K562 (cell line): ENCODE data around the gene SCYGR8. TPM values are rescaled to one million over a fixed set of nuclear protein-coding genes. Genes with fewer than 3 reads are reported as not detected.

Experiments
- ATAC-seq: fragments of 200-7000 bp; cut with Tn5 transposase; 3 replicates; pipeline ENCODE4 v1.9.1; 2020; ENCODE audit warnings: moderate library complexity
- BruUV-seq: library from RNA; stranded (reverse); fragments of 400-500 nt; replicated peaks from 2 replicates; lab custom pipeline; 2021; lab: Mats Ljungman, UMichigan
- CTCF ChIA-PET: fragments of 300-600 bp; formaldehyde crosslinking; extraction: SDS; loops from one replicate; lab custom pipeline; 2021; ENCODE audit warnings: low intra/inter-chr PET ratio; lab: Yijun Ruan, JAX
- POLR2A ChIA-PET: fragments of 300-600, 350-650 bp; sonication (Branson Sonifier 250); formaldehyde crosslinking; extraction: SDS; loops from one replicate; lab custom pipeline; 2021; ENCODE audit warnings: antibody characterized with exemption, inconsistent platforms; lab: Yijun Ruan, JAX
- DNase-seq, 4 experiments: peaks; one replicate each; pipeline versions ENCODE4 v3.0.0 to v3.0.0-alpha.2; 2011 to 2018; ENCODE audit warnings: low spot score in 3 of 4, mixed read lengths in 3 of 4; ENCODE audit errors: extremely low read depth in 1 of 4
- FAIRE-seq: peaks from 2 replicates; lab custom pipeline; 2011; peaks lifted over from hg19 to GRCh38; lab: Jason Lieb, UNC
- H2AFZ ChIP-seq: 2 replicates; pipeline ENCODE4 v1.6.0; 2011; ENCODE audit warnings: low read depth, low read length, control low read depth, inconsistent platforms
- H3K27ac ChIP-seq: fragments of 200-600 bp; 3 replicates; pipeline ENCODE4 v1.8.0; 2011; ENCODE audit warnings: low read depth, mild to moderate bottlenecking, control low read depth, inconsistent platforms, low read length, moderate library complexity, mixed read lengths; ENCODE audit errors: extremely low read depth
- H3K27me3 ChIP-seq, 2 experiments: fragments of 300-600 bp in 1 of 2; 2 replicates in 1 of 2; 3 replicates in 1 of 2; pipeline versions ENCODE4 v1.6.0 to v1.8.0; 2011; ENCODE audit warnings: inconsistent platforms in 2 of 2, low read length in 2 of 2, mild to moderate bottlenecking in 1 of 2, mixed read lengths in 1 of 2, moderate library complexity in 1 of 2; ENCODE audit not compliant: control insufficient read depth in 2 of 2, insufficient read depth in 2 of 2
- H3K36me3 ChIP-seq: fragments of 300-600 bp; 3 replicates; pipeline ENCODE4 v1.8.0; 2011; ENCODE audit warnings: mild to moderate bottlenecking, low read length, inconsistent platforms; ENCODE audit not compliant: control insufficient read depth, insufficient read depth
- H3K4me1 ChIP-seq, 2 experiments: fragments of 200-600 bp in 1 of 2; replicated peaks in 1 of 2; 2 replicates in 1 of 2; 3 replicates in 1 of 2; pipeline versions ENCODE4 v1.5.1 to v1.8.0; 2011; ENCODE audit warnings: inconsistent platforms in 2 of 2, low read length in 2 of 2, mild to moderate bottlenecking in 1 of 2, mixed read lengths in 1 of 2, moderate library complexity in 1 of 2; ENCODE audit not compliant: control insufficient read depth in 2 of 2, insufficient read depth in 2 of 2
- H3K4me2 ChIP-seq: 2 replicates; pipeline ENCODE4 v1.6.1; 2011; ENCODE audit warnings: low read length, control low read depth, inconsistent platforms, mixed read lengths; ENCODE audit not compliant: insufficient read depth
- H3K4me3 ChIP-seq: fragments of 200-600 bp; sonication (generic), shearing (Covaris generic); 2 replicates; pipeline ENCODE4 v1.5.1; 2016; ENCODE audit warnings: control low read depth, inconsistent platforms
- H3K79me2 ChIP-seq: fragments of 200-600 bp; 3 replicates; pipeline ENCODE4 v1.8.0; 2011; ENCODE audit warnings: low read length, inconsistent platforms; ENCODE audit not compliant: control insufficient read depth, insufficient read depth
- H3K9ac ChIP-seq, 2 experiments: 2 replicates each; pipeline versions ENCODE4 v1.6.0 to v1.6.1; 2011; ENCODE audit warnings: low read depth in 2 of 2, low read length in 2 of 2, control low read depth in 1 of 2, inconsistent platforms in 1 of 2, mild to moderate bottlenecking in 1 of 2, mixed read lengths in 1 of 2; ENCODE audit not compliant: insufficient read depth in 1 of 2
- H3K9me1 ChIP-seq: one replicate; pipeline ENCODE4 v1.6.0; 2011; ENCODE audit warnings: inconsistent platforms, mild to moderate bottlenecking, low read length, moderate library complexity; ENCODE audit not compliant: control insufficient read depth, insufficient read depth
- H3K9me3 ChIP-seq: replicated peaks from 2 replicates; pipeline ENCODE4 v1.5.1; 2011; ENCODE audit warnings: low read depth, low read length, inconsistent platforms; ENCODE audit not compliant: control insufficient read depth, insufficient read depth
- H4K20me1 ChIP-seq: replicated peaks from 2 replicates; pipeline ENCODE4 v1.6.1; 2011; ENCODE audit warnings: low read length, inconsistent platforms, mixed read lengths; ENCODE audit not compliant: control insufficient read depth, insufficient read depth
- BRD4 ChIP-seq: fragments of 200-600 bp; sonication (generic); IDR thresholded peaks from 2 replicates; pipeline ENCODE4 v1.6.1; 2017; ENCODE audit warnings: inconsistent platforms
- E2F6 ChIP-seq, 2 experiments: IDR thresholded peaks; 2 replicates each; pipeline ENCODE4 v1.6.1; 2011; ENCODE audit warnings: borderline replicate concordance in 1 of 2, control low read depth in 1 of 2, low read depth in 1 of 2, low read length in 1 of 2, mild to moderate bottlenecking in 1 of 2, mixed read lengths in 1 of 2, moderate library complexity in 1 of 2; ENCODE audit not compliant: insufficient read depth in 1 of 2, insufficient read length in 1 of 2, poor library complexity in 1 of 2, severe bottlenecking in 1 of 2; ENCODE audit errors: extremely low read depth in 1 of 2
- GTF2E2 ChIP-seq: fragments of 200-800 bp; sonication (Bioruptor generic); IDR thresholded peaks from 2 replicates; pipeline ENCODE4 v1.6.1; 2016; ENCODE audit warnings: missing genetic modification characterization, missing compliant biosample characterization
- MYC ChIP-seq, 2 experiments: fragments of 250-450 bp in 1 of 2; sonication (Bioruptor Pico) in 1 of 2; IDR thresholded peaks; 2 replicates each; pipeline versions ENCODE4 v1.5.1 to v1.6.1; 2012 to 2021; ENCODE audit warnings: low read depth in 2 of 2, borderline replicate concordance in 1 of 2, improper control_type of control experiment in 1 of 2, low read length in 1 of 2, mild to moderate bottlenecking in 1 of 2, moderate library complexity in 1 of 2
- SIX5 ChIP-seq, 2 experiments: IDR thresholded peaks; 2 replicates each; pipeline ENCODE4 v1.6.1; 2011; ENCODE audit warnings: low read length in 2 of 2, borderline replicate concordance in 1 of 2, low read depth in 1 of 2, mild to moderate bottlenecking in 1 of 2, moderate library complexity in 1 of 2; ENCODE audit not compliant: insufficient read depth in 1 of 2
- SRSF1 ChIP-seq: fragments of 200-400 bp; formaldehyde crosslinking; IDR thresholded peaks from 2 replicates; pipeline ENCODE4 v1.6.1; 2017; ENCODE audit warnings: mild to moderate bottlenecking, low read depth, low read length, moderate library complexity
- TBP ChIP-seq: optimal IDR thresholded peaks from 2 replicates; pipeline ENCODE3; 2011; ENCODE audit warnings: low read depth, low read length, improper control_type of control experiment
- TCF7 ChIP-seq: sonication (generic); IDR thresholded peaks from 2 replicates; pipeline ENCODE4 v1.6.1; 2016; ENCODE audit warnings: antibody characterized with exemption, borderline replicate concordance
- TRIM25 ChIP-seq: fragments of 450-650 bp; IDR thresholded peaks from 2 replicates; pipeline ENCODE4 v1.7.0; 2016; ENCODE audit warnings: borderline replicate concordance
- YY1 ChIP-seq, 3 experiments: IDR thresholded peaks; 2 replicates each; pipeline ENCODE4 v1.6.1; 2011; ENCODE audit warnings: low read length in 2 of 3, mild to moderate bottlenecking in 2 of 3, moderate library complexity in 2 of 3, borderline replicate concordance in 1 of 3, control low read depth in 1 of 3, low read depth in 1 of 3; ENCODE audit not compliant: insufficient read depth in 3 of 3, insufficient replicate concordance in 2 of 3, control insufficient read depth in 1 of 3, insufficient read length in 1 of 3; ENCODE audit errors: extremely low read depth in 1 of 3
- ZBTB34 ChIP-seq: fragments of 250-450 bp; sonication (Bioruptor Pico); IDR thresholded peaks from 2 replicates; pipeline ENCODE4 v1.8.0; 2021; ENCODE audit warnings: mild to moderate bottlenecking, moderate library complexity
- ZNF175 ChIP-seq: fragments of 200-800 bp; sonication (Bioruptor generic); IDR thresholded peaks from 2 replicates; pipeline ENCODE4 v1.6.1; 2016; ENCODE audit warnings: low read depth, mild to moderate bottlenecking, missing genetic modification characterization, missing compliant biosample characterization
- ZNF263 ChIP-seq: sonication (generic); formaldehyde crosslinking; IDR thresholded peaks from 2 replicates; pipeline ENCODE4 v1.8.0; 2022; ENCODE audit warnings: mild to moderate bottlenecking, missing genetic modification reagents, borderline replicate concordance
- ZNF445 ChIP-seq: fragments of 250-450 bp; sonication (Bioruptor Pico); IDR thresholded peaks from 2 replicates; pipeline ENCODE4 v1.4.0; 2020; ENCODE audit warnings: low read depth, mild to moderate bottlenecking, moderate library complexity
- WGBS: fragments of 100-300 bp; shearing (Covaris generic); methylation state at CpG from one replicate; pipeline ENCODE4 v1.1.6; 2016; ENCODE audit warnings: low coverage, mixed read lengths; ENCODE audit not compliant: insufficient coverage; ENCODE audit errors: missing lambda C conversion rate; 5-methylcytosine and 5-hydroxymethylcytosine counted together
- in situ Hi-C: fragments of 300-500 bp; cut with MboI; formaldehyde crosslinking; loops from 4 replicates; pipeline ENCODE4 v1.15.0; 2018; ENCODE audit warnings: inconsistent platforms, mixed read lengths
- intact Hi-C: fragments of 100-400 bp; cut with micrococcal nuclease; formaldehyde crosslinking; loops from 2 replicates; pipeline ENCODE4 v1.14.2; 2022
- polyA plus RNA-seq, 8 experiments: library from polyadenylated mRNA; depleted of rRNA in 4 of 8; stranded (reverse) in 5 of 8; unstranded in 3 of 8; fragments of >200 nt; fragmentation: Nextera tagmentation in 2 of 8; fragmentation: Illumina TruSeq in 1 of 8; extraction: Ambion mirVana in 2 of 8; extraction: Trizol in 1 of 8; gene quantifications; 2 replicates each; pipeline versions ENCODE4 v1.2.1 to v1.2.3, GENCODE V29; 2011 to 2014; ENCODE audit warnings: inconsistent platforms in 1 of 8, missing spikeins in 1 of 8
- total RNA-seq, 7 experiments: library from RNA; depleted of rRNA in 6 of 7; stranded (reverse); fragments of >200 nt in 6 of 7; fragmentation: Illumina TruSeq in 2 of 7; extraction: Trizol in 2 of 7; gene quantifications; 2 replicates each; pipeline versions ENCODE4 v1.2.1 to v1.2.3, GENCODE V29; 2011 to 2021; ENCODE audit warnings: low replicate concordance in 1 of 7

SCYGR8 gene
- total and polyA plus RNA-seq, 9 of the 15 experiments (the other 6 are each of a cell fraction or from before 2014, with no cell fraction given): not detected

- Histone ChIP-seq H4K20me1 (no peaks in the 10 kb centered on the region), H3K4me3 (no peak overlapping the region), H3K4me1 (no peaks in the 10 kb centered on the region), H3K4me2 (no peak overlapping the region), H3K79me2 (no peaks in the 10 kb centered on the region), H3K36me3 (no peaks in the 10 kb centered on the region), H3K27me3 (no peaks in the 10 kb centered on the region), H3K9me3 (no peaks in the 10 kb centered on the region), H3K9ac (no peak overlapping the region), H3K27ac (no peak overlapping the region), H2AFZ (no peak overlapping the region), H3K9me1 (no peaks in the 10 kb centered on the region)
- no TSS peak for BruUV-seq
- intact Hi-C loops: no loop called here
- 2% methylated on average over 10 of the region's 12 CpGs for whole genome bisulfite sequencing
- no peak for FAIRE-seq
- ATAC-seq: no peak
- ChIA-PET CTCF (no interaction called here), POLR2A (no interaction called here)
- no peak for DNase-seq
- in situ Hi-C loops: no loop called here
- no peak for TF ChIP-seq E2F6 (IDR thresholded peaks at IDR 0.05; ENCODE audit: borderline replicate concordance in 1 of 2, extremely low read depth in 1 of 2, insufficient read depth in 1 of 2, insufficient read length in 1 of 2, low read depth in 1 of 2, low read length in 1 of 2, poor library complexity in 1 of 2, severe bottlenecking in 1 of 2)
- no peak for TF ChIP-seq TRIM25
- TF ChIP-seq ZBTB34 (CRISPR knock-in tag): no peak
- TF ChIP-seq TCF7: no peak
- TF ChIP-seq SIX5 (IDR thresholded peaks at IDR 0.05; ENCODE audit: borderline replicate concordance in 1 of 2, insufficient read depth in 1 of 2, low read depth in 1 of 2, low read length in 2 of 2): no peak
- no peak for TF ChIP-seq YY1 (IDR thresholded peaks at IDR 0.05; ENCODE audit: borderline replicate concordance in 1 of 3, control insufficient read depth in 1 of 3, extremely low read depth in 1 of 3, insufficient read depth in 3 of 3, insufficient read length in 1 of 3, insufficient replicate concordance in 2 of 3, low read depth in 1 of 3, low read length in 2 of 3)
- no peak for TF ChIP-seq TBP
- no peak for TF ChIP-seq BRD4
- no peak for TF ChIP-seq ZNF175
- TF ChIP-seq ZNF445: no peak
- TF ChIP-seq MYC (IDR thresholded peaks at IDR 0.05; ENCODE audit: low read depth, low read length): no peak
- no peak for TF ChIP-seq MYC (CRISPR knock-in tag; IDR thresholded peaks at IDR 0.05; ENCODE audit: borderline replicate concordance, low read depth)
- TF ChIP-seq ZNF263: no peak
- no peak for TF ChIP-seq GTF2E2 (tag)
- TF ChIP-seq SRSF1: no peak
Measured at GRCh38 chr2:227783404-227784138, 37.9 kb downstream of the SCYGR8 start.
